Measurements from ENCODE around the gene SHC4. TPM values are rescaled to one million over a fixed set of nuclear protein-coding genes. Genes with fewer than 3 reads are reported as not detected.

Gene SHC4
- total and polyA plus RNA-seq, 9 of the 15 experiments (the other 6 are each of a cell fraction or from before 2014, with no cell fraction given) = 0.43 to 1.2 (median 0.67) TPM

GRCh38 chr15:48975472-48976419 is 12.0 kb upstream of the SHC4 start (continued):
- TF ChIP-seq GMEB1 (CRISPR knock-in tag; IDR thresholded peaks at IDR 0.05) = no peak
- no peak for TF ChIP-seq RFX5 (IDR thresholded peaks at IDR 0.05; ENCODE audit: low read depth, low read length)
- no peak for TF ChIP-seq ZNF511 (CRISPR knock-in tag; IDR thresholded peaks at IDR 0.05)
- no peak for TF ChIP-seq MLLT1 (IDR thresholded peaks at IDR 0.05)
- TF ChIP-seq SMC3 (conservative IDR thresholded peaks at IDR 0.05; ENCODE audit: insufficient read depth, low read depth, low read length) = peak; percentile 44; the same call in 1 of the 2 replicates
- TF ChIP-seq ATF7 (IDR thresholded peaks at IDR 0.05) = peak; percentile 62
- TF ChIP-seq DIDO1 (tag; IDR thresholded peaks at IDR 0.05; ENCODE audit: low read depth) = no peak
- no peak for TF ChIP-seq THRA (IDR thresholded peaks at IDR 0.05)
- no peak for TF ChIP-seq SIRT6 (IDR thresholded peaks at IDR 0.05; ENCODE audit: low read depth, low read length)
- no peak for TF ChIP-seq ARID4B (CRISPR knock-in tag; IDR thresholded peaks at IDR 0.05)
- TF ChIP-seq ZNF174 (CRISPR knock-in tag; IDR thresholded peaks at IDR 0.05) = no peak
- no peak for TF ChIP-seq HBP1 (CRISPR knock-in tag; IDR thresholded peaks at IDR 0.05)
- TF ChIP-seq ZNF316 (IDR thresholded peaks at IDR 0.05) = 0 out of 2 replicates have a peak, but pooled peaks have one; percentile 10
- TF ChIP-seq CCNT2 (IDR thresholded peaks at IDR 0.05; ENCODE audit: borderline replicate concordance, extremely low read depth, insufficient read length, low read depth, low read length) = peak; percentile 63
- no peak for TF ChIP-seq MECOM (CRISPR knock-in tag; IDR thresholded peaks at IDR 0.05)
- TF ChIP-seq ZNF717 (CRISPR knock-in tag; IDR thresholded peaks at IDR 0.05) = no peak

Measured in K562 (cell line).